HEK293 (cell line): ENCODE measurements around the gene OGFOD3.

Experiments used
- KLF16 ChIP-seq: fragments of 450-650 bp; formaldehyde crosslinking; IDR thresholded peaks from 2 replicates; pipeline ENCODE4 v1.5.1; 2017; ENCODE audit warnings: missing biosample characterization, missing genetic modification characterization
- KLF9 ChIP-seq: fragments of 450-650 bp; formaldehyde crosslinking; IDR thresholded peaks from 2 replicates; pipeline ENCODE4 v1.5.1; 2016; ENCODE audit warnings: missing biosample characterization, missing genetic modification characterization, low read depth
- MEIS1 ChIP-seq: sonication (generic); formaldehyde crosslinking; IDR thresholded peaks from 2 replicates; pipeline ENCODE4 v1.8.1; 2022; ENCODE audit warnings: missing genetic modification reagents, mild to moderate bottlenecking, borderline replicate concordance
- ZNF658 ChIP-seq: fragments of 450-650 bp; formaldehyde crosslinking; IDR thresholded peaks from 2 replicates; pipeline ENCODE4; 2016; ENCODE audit warnings: missing biosample characterization, missing genetic modification characterization
- TF ChIP-seq, protein P1 (sequence below): fragments of 450-650 bp; formaldehyde crosslinking; IDR thresholded peaks from 2 replicates; pipeline ENCODE4 v1.5.1; 2016; ENCODE audit warnings: missing biosample characterization, missing genetic modification characterization
- TF ChIP-seq, protein P2 (sequence below): fragments of 450-650 bp; formaldehyde crosslinking; IDR thresholded peaks from 2 replicates; pipeline ENCODE4 v1.5.1; 2017; ENCODE audit warnings: missing biosample characterization, mild to moderate bottlenecking, missing genetic modification characterization, moderate library complexity

DNA sequence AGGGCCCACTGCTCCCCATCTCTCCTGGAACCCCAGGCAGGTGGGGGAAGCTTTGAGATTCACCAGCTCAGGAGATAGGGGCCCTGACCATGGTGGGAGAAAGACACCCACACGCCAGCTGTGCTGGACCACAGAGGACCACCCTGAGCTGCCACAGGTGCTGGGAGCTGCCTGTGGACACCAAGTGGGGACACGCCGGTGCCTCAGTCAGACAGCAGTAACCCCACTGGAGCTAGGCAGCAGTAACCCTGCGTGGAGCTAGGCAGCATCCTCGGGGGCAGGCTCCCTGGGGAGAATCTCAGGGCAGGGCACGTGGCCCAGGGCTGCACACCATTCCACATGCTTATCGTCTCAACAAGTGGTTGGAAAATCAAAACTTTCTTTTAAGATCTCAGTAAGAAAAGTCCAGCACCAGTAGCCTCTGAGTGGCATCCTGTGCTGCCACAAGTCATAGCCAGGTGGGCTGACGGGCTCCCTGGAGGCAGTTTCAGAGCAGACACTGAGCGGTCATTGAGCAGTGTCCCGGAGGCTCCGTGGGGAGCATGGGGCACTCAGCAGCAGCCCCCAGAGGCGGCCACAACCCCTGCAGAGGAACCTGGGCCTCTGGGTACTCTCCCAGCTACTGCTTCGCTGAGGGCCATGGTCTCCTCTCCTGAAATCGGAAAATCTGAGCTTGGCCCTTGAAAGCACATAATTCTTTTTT, 8.2 kb downstream of the OGFOD3 start:
- TF ChIP-seq KLF16 (tag by site-specific recombination), result no peak
- TF ChIP-seq, protein P1, sequence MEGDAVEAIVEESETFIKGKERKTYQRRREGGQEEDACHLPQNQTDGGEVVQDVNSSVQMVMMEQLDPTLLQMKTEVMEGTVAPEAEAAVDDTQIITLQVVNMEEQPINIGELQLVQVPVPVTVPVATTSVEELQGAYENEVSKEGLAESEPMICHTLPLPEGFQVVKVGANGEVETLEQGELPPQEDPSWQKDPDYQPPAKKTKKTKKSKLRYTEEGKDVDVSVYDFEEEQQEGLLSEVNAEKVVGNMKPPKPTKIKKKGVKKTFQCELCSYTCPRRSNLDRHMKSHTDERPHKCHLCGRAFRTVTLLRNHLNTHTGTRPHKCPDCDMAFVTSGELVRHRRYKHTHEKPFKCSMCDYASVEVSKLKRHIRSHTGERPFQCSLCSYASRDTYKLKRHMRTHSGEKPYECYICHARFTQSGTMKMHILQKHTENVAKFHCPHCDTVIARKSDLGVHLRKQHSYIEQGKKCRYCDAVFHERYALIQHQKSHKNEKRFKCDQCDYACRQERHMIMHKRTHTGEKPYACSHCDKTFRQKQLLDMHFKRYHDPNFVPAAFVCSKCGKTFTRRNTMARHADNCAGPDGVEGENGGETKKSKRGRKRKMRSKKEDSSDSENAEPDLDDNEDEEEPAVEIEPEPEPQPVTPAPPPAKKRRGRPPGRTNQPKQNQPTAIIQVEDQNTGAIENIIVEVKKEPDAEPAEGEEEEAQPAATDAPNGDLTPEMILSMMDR, result no peak
- no peak for TF ChIP-seq ZNF658 (tag by site-specific recombination)
- TF ChIP-seq, protein P2, sequence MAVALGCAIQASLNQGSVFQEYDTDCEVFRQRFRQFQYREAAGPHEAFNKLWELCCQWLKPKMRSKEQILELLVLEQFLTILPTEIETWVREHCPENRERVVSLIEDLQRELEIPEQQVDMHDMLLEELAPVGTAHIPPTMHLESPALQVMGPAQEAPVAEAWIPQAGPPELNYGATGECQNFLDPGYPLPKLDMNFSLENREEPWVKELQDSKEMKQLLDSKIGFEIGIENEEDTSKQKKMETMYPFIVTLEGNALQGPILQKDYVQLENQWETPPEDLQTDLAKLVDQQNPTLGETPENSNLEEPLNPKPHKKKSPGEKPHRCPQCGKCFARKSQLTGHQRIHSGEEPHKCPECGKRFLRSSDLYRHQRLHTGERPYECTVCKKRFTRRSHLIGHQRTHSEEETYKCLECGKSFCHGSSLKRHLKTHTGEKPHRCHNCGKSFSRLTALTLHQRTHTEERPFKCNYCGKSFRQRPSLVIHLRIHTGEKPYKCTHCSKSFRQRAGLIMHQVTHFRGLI (tag by site-specific recombination), result no peak
- TF ChIP-seq KLF9 (tag by site-specific recombination), result no peak
- TF ChIP-seq MEIS1 (CRISPR knock-in tag), result no peak
